Kidney (tissue), 14 donors: Measurements from ENCODE around the gene RTP2. TPM values are rescaled to one million over a fixed set of nuclear protein-coding genes. Genes with fewer than 3 reads are reported as not detected.
"Not testable (repeated sequence)": the region's sequence is repeated elsewhere in the genome, so short reads cannot be mapped to it uniquely, and the experiment has no call there.

Source experiments
- DNase-seq, 5 donors: peaks; one replicate each; pipeline ENCODE4 v3.0.0-alpha.2; 2013 to 2020
- FAIRE-seq: peaks from 2 replicates; lab custom pipeline; 2012; peaks lifted over from hg19 to GRCh38; lab: Jason Lieb, UNC
- H3K27ac ChIP-seq, 2 donors: one replicate each; pipeline ENCODE4 v1.7.0; 2013; ENCODE audit warnings: low read depth in 2 of 2, low read length in 2 of 2, inconsistent platforms in 1 of 2
- H3K27me3 ChIP-seq: one replicate; pipeline ENCODE4 v1.7.1; 2013; ENCODE audit warnings: low read length, inconsistent platforms; ENCODE audit not compliant: control insufficient read depth, insufficient read depth
- H3K36me3 ChIP-seq, 3 donors: one replicate each; pipeline versions ENCODE4 v1.7.0 to v1.7.1; 2013; ENCODE audit warnings: low read length in 3 of 3, control low read depth in 1 of 3, inconsistent platforms in 1 of 3; ENCODE audit not compliant: insufficient read depth in 3 of 3, control insufficient read depth in 2 of 3
- H3K4me1 ChIP-seq, 3 donors: one replicate each; pipeline versions ENCODE4 v1.7.0 to v1.7.1; 2013; ENCODE audit warnings: low read length in 3 of 3, inconsistent platforms in 1 of 3, low read depth in 1 of 3; ENCODE audit not compliant: control insufficient read depth in 2 of 3, insufficient read depth in 2 of 3
- H3K4me3 ChIP-seq, 3 donors: one replicate each; pipeline versions ENCODE4 v1.7.0 to v1.8.1; 2013; ENCODE audit warnings: low read length in 3 of 3, control low read depth in 1 of 3, inconsistent platforms in 1 of 3
- H3K9ac ChIP-seq, 3 donors: one replicate each; pipeline versions ENCODE4 v1.7.0 to v1.7.1; 2013; ENCODE audit warnings: low read length in 3 of 3, control low read depth in 1 of 3, inconsistent platforms in 1 of 3
- H3K9me3 ChIP-seq, 3 donors: one replicate each; pipeline versions ENCODE4 v1.7.0 to v1.7.1; 2013; ENCODE audit warnings: low read length in 3 of 3, control low read depth in 1 of 3, inconsistent platforms in 1 of 3; ENCODE audit not compliant: control insufficient read depth in 2 of 3, insufficient read depth in 1 of 3
- intact Hi-C: fragments of 100-400 bp; cut with DNase I; formaldehyde crosslinking; loops from one replicate; pipeline ENCODE4 v1.11.1; 2022
- polyA plus RNA-seq: library from polyadenylated mRNA; stranded (reverse); fragments of 350-450 nt; fragmentation: Illumina TruSeq; extraction: RNeasy Lipid Tissue Mini Kit (QIAGEN cat#74804); gene quantifications from one replicate; pipeline ENCODE4 v1.2.3, GENCODE V29; 2014; ENCODE audit warnings: low read depth, low replicate concordance; ENCODE audit not compliant: insufficient read depth
- total RNA-seq: library from RNA; stranded (reverse); fragmentation: NEBNext Ultra II Directional; extraction: Animal tissue kit (Norgen Biotek cat#: 25700); gene quantifications from one replicate; pipeline ENCODE4 v1.2.1, GENCODE V29; 2021
- TF ChIP-seq, protein P1 (sequence below): IDR thresholded peaks from 3 replicates; pipeline ENCODE4 v1.5.1; 2012; ENCODE audit warnings: mild to moderate bottlenecking, moderate library complexity, borderline replicate concordance; ENCODE audit not compliant: insufficient read depth; ENCODE audit errors: extremely low read depth
- donor health status: control.
- donor health status: control.
- donor health status: control.
- donor health status: control.
- donor health status: control.
- donor health status: DM: yes; HTN: yes; CAD: no.
- donor health status: Normal renal cell carcinoma (clear cell type).

The RTP2 gene
- total and polyA plus RNA-seq, 2 donors from 2014 or later: not detected

GRCh38 chr3:187685948-187686347 lies 16.4 kb downstream of the RTP2 start:
- Histone ChIP-seq H3K9me3 (peaks cover 0 to 6% (median 3%) of the 10 kb centered on the region in 3 donors), H3K27me3 (no peaks in the 10 kb centered on the region), H3K9ac (no peak overlapping the region), H3K27ac (no peak overlapping the region), H3K4me1 (no peaks in the 10 kb centered on the region), H3K4me3 (no peak overlapping the region), H3K36me3 (no peaks in the 10 kb centered on the region)
- TF ChIP-seq, protein P1, sequence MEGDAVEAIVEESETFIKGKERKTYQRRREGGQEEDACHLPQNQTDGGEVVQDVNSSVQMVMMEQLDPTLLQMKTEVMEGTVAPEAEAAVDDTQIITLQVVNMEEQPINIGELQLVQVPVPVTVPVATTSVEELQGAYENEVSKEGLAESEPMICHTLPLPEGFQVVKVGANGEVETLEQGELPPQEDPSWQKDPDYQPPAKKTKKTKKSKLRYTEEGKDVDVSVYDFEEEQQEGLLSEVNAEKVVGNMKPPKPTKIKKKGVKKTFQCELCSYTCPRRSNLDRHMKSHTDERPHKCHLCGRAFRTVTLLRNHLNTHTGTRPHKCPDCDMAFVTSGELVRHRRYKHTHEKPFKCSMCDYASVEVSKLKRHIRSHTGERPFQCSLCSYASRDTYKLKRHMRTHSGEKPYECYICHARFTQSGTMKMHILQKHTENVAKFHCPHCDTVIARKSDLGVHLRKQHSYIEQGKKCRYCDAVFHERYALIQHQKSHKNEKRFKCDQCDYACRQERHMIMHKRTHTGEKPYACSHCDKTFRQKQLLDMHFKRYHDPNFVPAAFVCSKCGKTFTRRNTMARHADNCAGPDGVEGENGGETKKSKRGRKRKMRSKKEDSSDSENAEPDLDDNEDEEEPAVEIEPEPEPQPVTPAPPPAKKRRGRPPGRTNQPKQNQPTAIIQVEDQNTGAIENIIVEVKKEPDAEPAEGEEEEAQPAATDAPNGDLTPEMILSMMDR: no peak
- intact Hi-C loops: no loop called here
- FAIRE-seq (no peak), DNase-seq (no peak)

DNA sequence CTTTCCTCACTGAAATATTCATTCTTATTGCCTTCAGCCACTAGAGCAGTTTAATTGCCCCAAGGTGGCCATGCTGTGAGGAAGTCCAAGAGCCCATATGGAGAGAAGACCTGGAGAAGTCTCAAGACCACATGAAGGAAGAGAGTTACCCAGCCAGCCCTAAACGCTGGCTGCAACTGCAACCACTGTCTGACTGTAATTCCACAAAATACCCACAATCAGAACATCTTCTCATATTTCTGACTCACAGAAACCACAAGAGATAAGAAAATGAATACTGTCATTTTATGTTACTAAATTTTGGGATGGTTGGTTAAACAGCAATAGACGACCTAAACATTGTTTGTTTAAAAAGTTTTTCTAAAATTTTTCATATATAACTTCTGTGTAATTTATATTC lies 17.5 kb downstream of the RTP2 start:
- peaks cover 0 to 6% (median 3%) of the 10 kb centered on the region in 3 donors for H3K9me3 ChIP-seq
- TF ChIP-seq, protein P1: no peak
- intact Hi-C loops: no loop called here
- no peak for DNase-seq
- no peak overlapping the region for H3K4me3 ChIP-seq
- no peak overlapping the region for H3K27ac ChIP-seq
- no peaks in the 10 kb centered on the region for H3K4me1 ChIP-seq
- no peak for FAIRE-seq
- H3K9ac ChIP-seq: no peak overlapping the region
- H3K27me3 ChIP-seq: no peaks in the 10 kb centered on the region
- H3K36me3 ChIP-seq: no peaks in the 10 kb centered on the region

DNA sequence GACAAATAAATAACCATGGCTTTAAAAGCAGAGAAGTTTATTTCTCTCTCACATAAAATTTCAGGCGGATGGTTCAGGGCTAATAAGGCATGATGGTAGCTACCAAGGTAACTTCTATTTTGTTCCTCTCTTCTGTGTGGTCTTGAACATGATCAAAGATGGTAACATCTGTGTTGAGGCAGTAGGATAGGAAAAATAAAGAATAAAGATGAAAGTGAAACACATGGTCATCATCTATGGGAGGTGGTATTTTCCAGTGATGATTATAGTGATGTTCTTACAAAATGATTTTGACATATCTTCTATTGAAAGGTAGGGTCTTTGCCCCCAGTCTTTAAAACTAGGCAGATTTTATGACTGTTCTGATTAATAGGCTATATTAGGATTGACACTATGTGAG lies 17.9 kb downstream of the RTP2 start:
- Histone ChIP-seq H3K4me1 (no peaks in the 10 kb centered on the region), H3K4me3 (no peak overlapping the region), H3K36me3 (no peaks in the 10 kb centered on the region), H3K27ac (no peak overlapping the region), H3K9ac (no peak overlapping the region), H3K9me3 (peaks cover 0 to 6% (median 3%) of the 10 kb centered on the region in 3 donors), H3K27me3 (no peaks in the 10 kb centered on the region)
- intact Hi-C loops: no loop called here
- DNase-seq: no peak
- TF ChIP-seq, protein P1: no peak
- FAIRE-seq: no peak

- H3K27me3 ChIP-seq, H3K27ac ChIP-seq, intact Hi-C loops, H3K9ac ChIP-seq, H3K9me3 ChIP-seq, H3K4me3 ChIP-seq, H3K36me3 ChIP-seq, H3K4me1 ChIP-seq, FAIRE-seq, DNase-seq: not testable (repeated sequence)
Measured at GRCh38 chr3:187681756-187682155, 20.6 kb downstream of the RTP2 start.
